GM19438 (cell line): ENCODE results near the gene OBSCN.

Experiments
- ATAC-seq: cut with Tn5 transposase; IDR thresholded peaks from one replicate; pipeline ENCODE4 v1.9.1; 2021; ENCODE audit warnings: low read depth; ENCODE audit not compliant: unreplicated experiment

The OBSCN gene

GRCh38 chr1:228423404-228424053 lies 215.7 kb downstream of the OBSCN start:
- no peak for ATAC-seq

DNA sequence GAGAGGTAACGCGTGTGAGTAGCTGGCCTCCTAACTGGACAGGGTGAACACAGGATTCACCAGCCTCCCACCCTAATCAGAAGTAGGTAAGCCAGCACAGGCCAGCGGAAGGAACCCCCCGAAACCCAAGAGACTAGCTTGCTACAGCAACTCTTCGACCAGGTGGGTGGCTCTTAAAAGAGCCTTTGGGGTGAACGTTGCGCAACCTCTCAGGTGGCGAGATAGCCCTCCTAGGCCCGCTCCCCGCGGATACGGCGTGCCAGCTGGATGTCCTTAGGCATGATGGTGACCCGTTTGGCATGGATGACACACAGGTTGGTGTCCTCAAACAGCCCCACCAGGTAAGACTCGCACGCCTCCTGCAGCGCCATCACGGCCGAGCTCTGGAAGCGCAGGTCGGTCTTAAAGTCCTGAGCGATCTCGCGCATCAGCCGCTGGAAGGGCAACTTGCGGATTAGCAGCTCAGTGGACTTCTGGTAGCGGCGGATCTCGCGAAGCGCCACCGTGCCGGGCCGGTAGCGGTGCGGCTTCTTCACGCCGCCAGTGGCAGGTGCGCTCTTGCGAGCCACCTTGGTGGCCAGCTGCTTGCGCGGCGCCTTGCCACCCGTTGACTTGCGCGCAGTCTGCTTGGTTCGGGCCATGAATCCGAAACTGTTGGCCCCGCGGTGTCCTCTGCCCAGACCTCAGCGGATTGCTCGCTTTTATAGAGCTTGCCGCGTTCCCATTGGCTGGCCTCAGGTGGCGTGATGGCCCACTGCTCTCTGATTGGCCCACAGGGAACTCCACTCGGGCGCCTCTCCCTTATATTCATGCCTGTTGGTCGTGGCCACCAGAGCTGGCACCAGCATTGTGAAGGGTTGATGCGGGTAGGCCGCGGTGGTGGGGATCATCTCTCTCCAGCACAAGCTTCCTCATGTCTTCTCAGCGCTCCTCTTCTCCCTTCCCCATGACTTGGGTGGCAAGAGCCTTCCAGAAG lies 217.1 kb downstream of the OBSCN start:
- no peak for ATAC-seq

DNA sequence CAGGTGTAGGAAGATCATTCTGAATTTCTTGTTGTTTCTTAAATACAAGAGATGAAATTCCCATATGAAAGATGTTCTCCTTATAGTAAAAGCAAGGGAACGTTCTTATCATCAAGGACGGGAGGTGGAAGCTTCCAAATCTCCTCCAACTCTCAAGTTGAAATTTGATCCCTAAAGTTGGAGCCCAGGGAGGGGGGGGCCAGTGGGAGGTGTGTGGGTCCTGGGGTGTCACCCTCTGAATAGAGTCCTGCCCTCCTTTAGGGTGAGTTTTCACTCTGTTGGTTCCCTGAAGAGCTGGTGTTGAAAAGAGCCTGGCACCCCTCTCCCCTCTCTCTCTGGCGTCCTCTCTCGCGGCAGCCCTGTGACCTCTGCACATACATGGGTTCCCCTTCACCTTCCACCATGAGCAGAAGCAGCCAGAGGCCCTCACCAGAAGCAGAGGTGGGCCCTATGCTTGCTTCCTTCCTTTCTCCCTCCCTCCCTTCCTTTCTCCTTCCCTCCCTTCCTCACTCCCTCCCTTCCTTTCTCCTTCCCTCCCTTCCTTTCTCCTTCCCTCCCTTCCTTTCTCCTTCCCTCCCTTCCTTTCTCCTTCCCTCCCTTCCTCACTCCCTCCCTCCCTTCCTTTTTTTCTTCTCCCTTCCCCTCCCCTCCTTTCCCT lies 218.8 kb downstream of the OBSCN start:
- no peak for ATAC-seq

DNA sequence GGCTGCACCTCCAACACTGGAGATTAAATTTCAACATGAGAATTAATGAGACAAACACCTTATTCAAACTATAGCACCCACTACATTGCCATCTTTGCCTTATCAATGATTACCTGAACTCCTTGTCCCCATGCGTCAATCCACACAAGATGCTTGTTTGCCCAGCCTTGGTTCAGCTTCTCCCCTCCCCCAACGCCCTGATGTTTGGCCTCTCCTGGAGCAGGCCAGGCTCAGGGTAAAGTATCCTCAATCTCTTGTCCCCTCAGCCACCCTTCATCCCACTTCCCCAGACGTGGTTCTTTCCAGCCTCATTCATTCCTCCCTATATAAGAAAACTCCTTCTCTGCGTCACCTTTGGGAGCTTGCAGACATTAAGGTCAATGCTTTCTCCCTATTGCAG lies 220.6 kb downstream of the OBSCN start:
- ATAC-seq: no peak
